ENCODE measurements around the gene VAV2. TPM values are rescaled to one million over a fixed set of nuclear protein-coding genes. Genes with fewer than 3 reads are reported as not detected.
A peak's percentile ranks its signal among the peaks of the same experiment; 100 is the strongest.

The VAV2 gene
- total RNA-seq, 1 donor from 2014 or later = 34.6 TPM

- ATAC-seq (no peak), DNase-seq (peak; percentile 47)
- H3K9me3 ChIP-seq = no peaks in the 10 kb centered on the region
- no peak for TF ChIP-seq CTCF (IDR thresholded peaks at IDR 0.05)
- H3K36me3 ChIP-seq = peaks cover 6% of the 10 kb centered on the region
- H3K4me3 ChIP-seq = no peak overlapping the region
- H3K4me1 ChIP-seq = peaks cover 5% of the 10 kb centered on the region
- H3K27ac ChIP-seq = no peak overlapping the region
- no peaks in the 10 kb centered on the region for H3K27me3 ChIP-seq
- intact Hi-C loops (cut with DNase I) = no loop called here
Observed at GRCh38 chr9:133942206-133942975, 49.7 kb downstream of the VAV2 start.

- DNase-seq (no peak), ATAC-seq (no peak)
- no peak for TF ChIP-seq CTCF (IDR thresholded peaks at IDR 0.05)
- intact Hi-C loops (cut with DNase I) = no loop called here
- Histone ChIP-seq H3K27ac (no peak overlapping the region), H3K4me3 (no peak overlapping the region), H3K4me1 (peaks cover 10% of the 10 kb centered on the region), H3K27me3 (no peaks in the 10 kb centered on the region), H3K9me3 (no peaks in the 10 kb centered on the region), H3K36me3 (peaks cover 6% of the 10 kb centered on the region)
Observed at GRCh38 chr9:133939845-133940244, 52.3 kb downstream of the VAV2 start.

- intact Hi-C loops (cut with DNase I) = no loop called here
- no peak for TF ChIP-seq CTCF (IDR thresholded peaks at IDR 0.05)
- H3K4me1 ChIP-seq = peaks cover 10% of the 10 kb centered on the region
- peaks cover 6% of the 10 kb centered on the region for H3K36me3 ChIP-seq
- H3K27ac ChIP-seq = no peak overlapping the region
- ATAC-seq (no peak), DNase-seq (no peak)
- no peak overlapping the region for H3K4me3 ChIP-seq
- no peaks in the 10 kb centered on the region for H3K27me3 ChIP-seq
- H3K9me3 ChIP-seq = no peaks in the 10 kb centered on the region
Observed at GRCh38 chr9:133939171-133939785, 52.8 kb downstream of the VAV2 start.

- peaks cover 6% of the 10 kb centered on the region for H3K36me3 ChIP-seq
- no peak for TF ChIP-seq CTCF (IDR thresholded peaks at IDR 0.05)
- peaks cover 10% of the 10 kb centered on the region for H3K4me1 ChIP-seq
- intact Hi-C loops (cut with DNase I) = no loop called here
- no peaks in the 10 kb centered on the region for H3K27me3 ChIP-seq
- ATAC-seq = no peak
- no peak for DNase-seq
- H3K9me3 ChIP-seq = no peaks in the 10 kb centered on the region
- no peak overlapping the region for H3K27ac ChIP-seq
- no peak overlapping the region for H3K4me3 ChIP-seq
Observed at GRCh38 chr9:133938753-133939152, 53.4 kb downstream of the VAV2 start.

GRCh38 chr9:133938086-133938485 is 54.0 kb downstream of the VAV2 start:
- no peaks in the 10 kb centered on the region for H3K27me3 ChIP-seq
- H3K27ac ChIP-seq = no peak overlapping the region
- DNase-seq = no peak
- ATAC-seq = no peak
- peaks cover 10% of the 10 kb centered on the region for H3K4me1 ChIP-seq
- no peak for TF ChIP-seq CTCF (IDR thresholded peaks at IDR 0.05)
- H3K36me3 ChIP-seq = peaks cover 6% of the 10 kb centered on the region
- H3K4me3 ChIP-seq = no peak overlapping the region
- intact Hi-C loops (cut with DNase I) = no loop called here
- H3K9me3 ChIP-seq = no peaks in the 10 kb centered on the region
